OCI-LY3 (cell line): ENCODE measurements around the gene SPAG4.

Experiments
- H2AFZ ChIP-seq: fragments of 200-600, 300-600 bp; shearing (Covaris generic); 2 replicates; pipeline ENCODE4 v1.6.0; 2014; ENCODE audit warnings: antibody characterized with exemption, low read depth, low read length
- H3K27ac ChIP-seq: fragments of 200-600, 300-600 bp; sonication (generic); 2 replicates; pipeline ENCODE4 v1.5.1; 2014; ENCODE audit warnings: mild to moderate bottlenecking, low read length, moderate library complexity, mixed read lengths
- H3K27me3 ChIP-seq: fragments of 200-600, 300-600 bp; sonication (generic); 2 replicates; pipeline ENCODE4 v1.6.1; 2014; ENCODE audit warnings: low read depth, low read length, mixed read lengths
- H3K36me3 ChIP-seq: fragments of 200-600, 300-600 bp; sonication (generic); replicated peaks from 2 replicates; pipeline ENCODE3; 2014; ENCODE audit warnings: low read depth, low read length, mixed read lengths
- H3K4me1 ChIP-seq: fragments of 300-600, 200-600 bp; sonication (generic); 2 replicates; pipeline ENCODE4 v1.6.1; 2014; ENCODE audit warnings: low read length, mixed read lengths
- H3K4me2 ChIP-seq: fragments of 200-600, 300-600 bp; sonication (generic); 2 replicates; pipeline ENCODE4 v1.6.1; 2014; ENCODE audit warnings: low read length, mixed read lengths
- H3K4me3 ChIP-seq: fragments of 300-600, 200-600 bp; sonication (generic); 2 replicates; pipeline ENCODE4 v1.5.1; 2014; ENCODE audit warnings: antibody characterized with exemption, mild to moderate bottlenecking, low read length, moderate library complexity
- H3K79me2 ChIP-seq: fragments of 300-600, 200-600 bp; shearing (Covaris generic); 2 replicates; pipeline ENCODE4 v1.6.1; 2014; ENCODE audit warnings: mild to moderate bottlenecking, low read length, mixed read lengths
- H3K9ac ChIP-seq: fragments of 300-600, 200-600 bp; shearing (Covaris generic); 2 replicates; pipeline ENCODE4 v1.6.0; 2014; ENCODE audit warnings: mild to moderate bottlenecking, low read length, moderate library complexity
- H3K9me3 ChIP-seq: fragments of 200-600, 300-600 bp; shearing (Covaris generic); 2 replicates; pipeline ENCODE4 v1.6.1; 2014; ENCODE audit warnings: low read length, mixed read lengths; ENCODE audit not compliant: insufficient read depth
- H4K20me1 ChIP-seq: fragments of 200-600, 300-600 bp; sonication (generic); 2 replicates; pipeline ENCODE4 v1.6.1; 2016; ENCODE audit warnings: low read length, mixed read lengths; ENCODE audit not compliant: insufficient read depth
- EZH2phosphoT487 ChIP-seq: fragments of 200-600 bp; shearing (Covaris generic); IDR thresholded peaks from 2 replicates; pipeline ENCODE4 v1.6.1; 2018; ENCODE audit warnings: antibody characterized with exemption, mixed run types, low read depth
- TF ChIP-seq, protein P1 (sequence below): fragments of 200-600, 300-600 bp; sonication (generic); IDR thresholded peaks from 2 replicates; pipeline ENCODE4 v1.5.1; 2014; ENCODE audit warnings: antibody characterized with exemption, low read length, low read depth

The SPAG4 gene

DNA sequence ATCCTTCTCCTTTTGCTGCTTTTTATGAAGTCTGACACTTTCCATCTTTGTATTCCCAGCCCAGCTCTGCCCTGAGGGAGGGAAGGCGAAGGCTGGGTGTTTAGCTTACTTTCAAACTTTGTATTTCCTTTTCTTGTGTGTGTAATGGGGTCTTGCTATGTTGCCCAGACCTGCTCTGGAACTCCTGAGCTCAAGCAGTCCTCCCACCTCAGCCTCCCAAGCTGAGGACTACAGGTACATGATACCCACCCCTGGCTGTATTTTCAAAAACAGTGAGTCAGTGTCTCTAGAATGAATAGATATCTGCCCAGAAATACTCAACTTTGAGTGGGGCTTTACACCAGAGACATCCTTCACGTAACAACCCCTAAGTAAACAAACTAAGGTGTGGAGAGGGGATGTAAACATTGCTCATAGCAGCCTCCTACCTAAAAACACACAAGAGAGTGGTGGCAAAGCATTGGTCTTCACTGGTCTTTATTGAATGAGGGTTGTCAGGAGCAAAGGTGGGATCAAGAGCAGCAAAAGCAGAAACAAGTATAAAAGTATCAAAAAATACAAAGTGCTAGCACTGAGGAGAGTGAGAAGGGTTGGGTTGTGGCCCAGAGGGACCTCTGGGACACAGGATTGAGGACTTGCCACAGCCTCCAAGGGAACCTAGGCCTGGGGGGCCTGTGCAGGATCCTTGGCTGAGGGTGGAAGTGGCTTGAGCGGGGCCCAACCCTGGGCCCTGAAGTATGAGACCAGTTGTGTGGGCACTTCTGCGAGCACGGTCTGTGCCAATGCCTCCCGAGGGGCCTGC lies 10.2 kb downstream of the SPAG4 start:
- Histone ChIP-seq H3K9ac (no peak overlapping the region), H3K4me3 (no peak overlapping the region), H3K36me3 (peaks cover 50% of the 10 kb centered on the region), H3K4me2 (no peak overlapping the region), H3K4me1 (peaks cover 6% of the 10 kb centered on the region), H3K9me3 (no peaks in the 10 kb centered on the region), H4K20me1 (peaks cover 5% of the 10 kb centered on the region; the same call in 1 of the 2 replicates), H3K27ac (no peak overlapping the region), H3K27me3 (no peaks in the 10 kb centered on the region), H3K79me2 (no peaks in the 10 kb centered on the region), H2AFZ (no peak overlapping the region)
- TF ChIP-seq, protein P1, sequence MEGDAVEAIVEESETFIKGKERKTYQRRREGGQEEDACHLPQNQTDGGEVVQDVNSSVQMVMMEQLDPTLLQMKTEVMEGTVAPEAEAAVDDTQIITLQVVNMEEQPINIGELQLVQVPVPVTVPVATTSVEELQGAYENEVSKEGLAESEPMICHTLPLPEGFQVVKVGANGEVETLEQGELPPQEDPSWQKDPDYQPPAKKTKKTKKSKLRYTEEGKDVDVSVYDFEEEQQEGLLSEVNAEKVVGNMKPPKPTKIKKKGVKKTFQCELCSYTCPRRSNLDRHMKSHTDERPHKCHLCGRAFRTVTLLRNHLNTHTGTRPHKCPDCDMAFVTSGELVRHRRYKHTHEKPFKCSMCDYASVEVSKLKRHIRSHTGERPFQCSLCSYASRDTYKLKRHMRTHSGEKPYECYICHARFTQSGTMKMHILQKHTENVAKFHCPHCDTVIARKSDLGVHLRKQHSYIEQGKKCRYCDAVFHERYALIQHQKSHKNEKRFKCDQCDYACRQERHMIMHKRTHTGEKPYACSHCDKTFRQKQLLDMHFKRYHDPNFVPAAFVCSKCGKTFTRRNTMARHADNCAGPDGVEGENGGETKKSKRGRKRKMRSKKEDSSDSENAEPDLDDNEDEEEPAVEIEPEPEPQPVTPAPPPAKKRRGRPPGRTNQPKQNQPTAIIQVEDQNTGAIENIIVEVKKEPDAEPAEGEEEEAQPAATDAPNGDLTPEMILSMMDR = no peak
- TF ChIP-seq EZH2phosphoT487 = no peak

DNA sequence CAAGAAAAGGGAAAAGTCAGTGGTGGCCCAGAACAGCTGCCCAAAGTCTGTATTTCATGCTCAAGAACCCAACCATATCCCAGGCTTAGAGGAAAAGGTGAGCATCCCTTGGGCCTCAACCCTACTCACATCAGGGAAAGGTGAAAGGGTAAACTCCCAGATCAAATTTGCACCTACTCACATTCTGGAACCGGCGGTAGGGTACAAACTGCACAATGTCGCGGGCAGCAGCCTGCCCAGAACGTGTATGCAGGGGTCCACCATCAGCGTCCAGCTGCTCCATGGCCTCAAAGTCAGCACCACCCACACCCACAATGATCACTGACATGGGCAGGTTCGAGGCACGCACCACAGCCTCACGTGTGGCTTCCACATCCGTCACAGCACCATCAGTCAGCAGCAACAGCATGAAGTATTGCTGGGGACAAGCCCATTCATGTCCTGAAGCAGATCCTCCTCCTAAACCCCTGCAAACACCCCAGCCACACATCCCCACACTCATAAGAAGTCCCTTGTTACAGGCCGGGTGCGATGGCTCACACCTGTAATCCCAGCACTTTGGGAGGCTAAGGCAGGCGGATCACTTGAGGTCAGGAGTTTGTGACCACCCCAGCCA lies 10.9 kb downstream of the SPAG4 start:
- Histone ChIP-seq H3K9ac (no peak overlapping the region), H3K27ac (no peak overlapping the region), H2AFZ (no peak overlapping the region), H3K36me3 (peaks cover 52% of the 10 kb centered on the region), H3K9me3 (no peaks in the 10 kb centered on the region), H3K27me3 (no peaks in the 10 kb centered on the region), H3K4me3 (no peak overlapping the region), H3K79me2 (no peaks in the 10 kb centered on the region), H3K4me1 (no peaks in the 10 kb centered on the region), H3K4me2 (no peak overlapping the region), H4K20me1 (no peaks in the 10 kb centered on the region; the same call in 1 of the 2 replicates)
- TF ChIP-seq, protein P1 = no peak
- TF ChIP-seq EZH2phosphoT487 = no peak

DNA sequence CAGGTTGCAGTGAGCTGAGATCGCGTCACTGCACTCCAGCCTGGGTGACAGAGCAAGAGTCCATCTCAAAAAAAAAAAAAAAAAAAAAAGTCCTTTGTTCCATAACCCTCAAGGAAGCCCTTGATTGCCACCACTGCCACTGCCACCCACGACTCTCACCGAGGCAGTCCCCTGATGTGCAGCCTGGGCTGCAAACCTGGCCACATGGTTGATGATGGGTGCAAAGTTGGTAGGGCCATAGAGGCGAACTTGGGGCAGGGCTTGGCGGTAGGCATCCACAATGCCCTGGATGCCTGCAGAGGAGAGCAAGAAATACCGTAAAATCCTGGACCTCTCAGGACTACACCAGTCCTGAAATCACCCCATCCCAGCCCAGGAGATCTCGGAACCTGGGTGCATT lies 11.5 kb downstream of the SPAG4 start:
- Histone ChIP-seq H3K36me3 (peaks cover 55% of the 10 kb centered on the region), H4K20me1 (peaks cover 3% of the 10 kb centered on the region; the same call in 1 of the 2 replicates), H2AFZ (no peak overlapping the region), H3K9me3 (no peaks in the 10 kb centered on the region), H3K9ac (no peak overlapping the region), H3K27ac (no peak overlapping the region), H3K4me1 (no peaks in the 10 kb centered on the region), H3K4me2 (no peak overlapping the region), H3K4me3 (no peak overlapping the region), H3K79me2 (no peaks in the 10 kb centered on the region), H3K27me3 (no peaks in the 10 kb centered on the region)
- TF ChIP-seq, protein P1 = no peak
- no peak for TF ChIP-seq EZH2phosphoT487

DNA sequence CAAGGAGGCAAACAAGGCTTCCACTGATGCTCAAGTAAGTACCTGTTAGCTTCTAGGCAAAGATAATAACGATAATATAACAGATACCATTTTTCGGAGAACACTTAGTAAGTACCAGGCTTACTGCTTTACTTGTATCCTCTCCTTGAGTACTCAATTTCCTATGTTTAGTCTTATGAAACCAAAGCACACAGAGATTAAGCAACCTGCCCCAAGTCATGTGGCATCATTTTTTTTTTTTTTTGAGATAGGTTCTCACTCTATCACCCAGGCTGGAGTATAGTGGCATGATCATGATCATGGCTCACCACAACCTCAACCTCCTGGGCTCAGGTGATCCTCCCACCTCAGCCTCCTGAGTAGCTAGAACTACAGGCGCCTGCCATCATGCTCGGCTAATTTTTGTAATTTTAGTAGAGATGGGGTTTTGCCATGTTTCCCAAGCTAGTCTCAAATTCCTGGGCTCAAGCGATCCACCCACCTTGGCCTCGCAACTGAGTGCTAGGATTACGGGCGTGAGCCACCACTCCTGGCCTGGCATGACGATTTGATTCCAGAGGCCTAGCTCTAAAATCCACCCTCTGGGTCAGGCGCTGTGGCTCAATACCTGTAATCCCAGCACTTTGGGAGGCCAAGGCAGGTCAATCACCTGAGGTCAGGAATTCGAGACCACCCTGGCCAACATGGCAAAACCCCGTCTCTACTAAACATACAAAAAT lies 14.0 kb downstream of the SPAG4 start:
- no peak overlapping the region for H3K9ac ChIP-seq
- H3K9me3 ChIP-seq = no peaks in the 10 kb centered on the region
- no peak overlapping the region for H3K4me2 ChIP-seq
- no peak overlapping the region for H3K27ac ChIP-seq
- no peak overlapping the region for H2AFZ ChIP-seq
- H4K20me1 ChIP-seq = peaks cover 16% of the 10 kb centered on the region
- peaks cover 59% of the 10 kb centered on the region for H3K36me3 ChIP-seq
- peaks cover 15% of the 10 kb centered on the region for H3K79me2 ChIP-seq
- no peaks in the 10 kb centered on the region for H3K4me1 ChIP-seq
- no peak overlapping the region for H3K4me3 ChIP-seq
- TF ChIP-seq, protein P1 = no peak
- TF ChIP-seq EZH2phosphoT487 = no peak
- no peaks in the 10 kb centered on the region for H3K27me3 ChIP-seq
